ENCODE data around the gene CARHSP1. TPM values are rescaled to one million over a fixed set of nuclear protein-coding genes. Genes with fewer than 3 reads are reported as not detected.

Gene CARHSP1
- total and polyA plus RNA-seq, 9 of the 15 experiments (the other 6 are each of a cell fraction or from before 2014, with no cell fraction given) = 5.8 to 114 (median 41.1) TPM

GRCh38 chr16:8910811-8911210 lies 42.0 kb upstream of the CARHSP1 start (continued):
- no peak for TF ChIP-seq MEF2A (IDR thresholded peaks at IDR 0.05; ENCODE audit: control insufficient read depth, low read depth, low read length)
- TF ChIP-seq STAT6 (CRISPR knock-in tag; IDR thresholded peaks at IDR 0.05) = no peak
- no peak for TF ChIP-seq DMBX1 (CRISPR knock-in tag; IDR thresholded peaks at IDR 0.05; ENCODE audit: borderline replicate concordance)
- no peak for TF ChIP-seq NR0B1 (IDR thresholded peaks at IDR 0.05; ENCODE audit: partially characterized antibody)

GRCh38 chr16:8908810-8909468 lies 40.1 kb upstream of the CARHSP1 start:
- FAIRE-seq = no peak
- no peak overlapping the region for H3K27ac ChIP-seq (ENCODE audit: extremely low read depth, low read depth, low read length)
- intact Hi-C loops (cut with micrococcal nuclease) (loop anchor here (5.0 kb wide), 1 partner anchor 98 kb away; no protein-coding TSS in a partner anchor), in situ Hi-C loops (cut with MboI) (no loop called here)
- POLR2A ChIA-PET = interaction anchor here (0.6 to 1.0 kb wide), 2 partner anchors 15 to 41 kb away, joined by 4 to 5 read pairs; no protein-coding TSS in a partner anchor
- H3K9me1 ChIP-seq (ENCODE audit: control insufficient read depth, insufficient read depth, low read length) = no peaks in the 10 kb centered on the region
- no peak overlapping the region for H3K4me3 ChIP-seq
- H2AFZ ChIP-seq (ENCODE audit: low read depth, low read length) = no peak overlapping the region
- H4K20me1 ChIP-seq (replicated peaks; ENCODE audit: control insufficient read depth, insufficient read depth, low read length) = peaks cover 3% of the 10 kb centered on the region; the same call in 1 of the 2 replicates
- no peaks in the 10 kb centered on the region for H3K9me3 ChIP-seq (replicated peaks; ENCODE audit: control insufficient read depth, insufficient read depth, low read depth, low read length)
- CTCF ChIA-PET (ENCODE audit: low intra/inter-chr PET ratio) = no interaction called here
- peaks cover 89% of the 10 kb centered on the region for H3K36me3 ChIP-seq (ENCODE audit: control insufficient read depth, insufficient read depth, low read length)
- no peak for DNase-seq (ENCODE audit: extremely low read depth in 1 of 4, low spot score in 3 of 4)
- no TSS peak for BruUV-seq (replicated peaks)
- ATAC-seq = no peak
- WGBS (ENCODE audit: insufficient coverage, low coverage, missing lambda C conversion rate) = 65% methylated on average over 8 of the region's 8 CpGs
- 0 out of 3 replicates have a peak, but pooled peaks cover 4% of the 10 kb centered on the region for H3K79me2 ChIP-seq (ENCODE audit: control insufficient read depth, insufficient read depth, low read length)
- H3K4me1 ChIP-seq (replicated peaks in 1 of 2; ENCODE audit: control insufficient read depth in 2 of 2, insufficient read depth in 2 of 2, low read length in 2 of 2) = no peaks in the 10 kb centered on the region
- no peak overlapping the region for H3K9ac ChIP-seq (ENCODE audit: insufficient read depth in 1 of 2, low read depth in 2 of 2, low read length in 2 of 2)
- no peak overlapping the region for H3K4me2 ChIP-seq (ENCODE audit: insufficient read depth, low read length)
- no peaks in the 10 kb centered on the region for H3K27me3 ChIP-seq (ENCODE audit: control insufficient read depth in 2 of 2, insufficient read depth in 2 of 2, low read length in 2 of 2)
- peak; percentile 62 for TF ChIP-seq MAFG (tag; conservative IDR thresholded peaks at IDR 0.05)
- TF ChIP-seq C11orf30 (IDR thresholded peaks at IDR 0.05; ENCODE audit: low read depth) = peak; percentile 82
- peak; percentile 46 for TF ChIP-seq MEIS2 (IDR thresholded peaks at IDR 0.05; ENCODE audit: partially characterized antibody)
- 0 out of 2 replicates have a peak, but pooled peaks have one; percentile 24 for TF ChIP-seq LEF1 (IDR thresholded peaks at IDR 0.05)
- peak; percentile 68; the same call in 1 of the 2 replicates for TF ChIP-seq MAFF (IDR thresholded peaks at IDR 0.05; ENCODE audit: low read length)
- TF ChIP-seq NFE2 (IDR thresholded peaks at IDR 0.05; ENCODE audit: low read depth) = 0 out of 2 replicates have a peak, but pooled peaks have one; percentile 20
- TF ChIP-seq MEF2D (tag; conservative IDR thresholded peaks at IDR 0.05; ENCODE audit: low read depth) = no peak
- peak; percentile 86 for TF ChIP-seq ZNF316 (IDR thresholded peaks at IDR 0.05)
- TF ChIP-seq TRIM24 (IDR thresholded peaks at IDR 0.05) = no peak
- TF ChIP-seq MAFK (IDR thresholded peaks at IDR 0.05; ENCODE audit: low read length) = peak; percentile 72
- TF ChIP-seq FOXA3 (CRISPR knock-in tag; conservative IDR thresholded peaks at IDR 0.05 in 1 of 2, IDR thresholded peaks at IDR 0.05 in 1 of 2) = 0 out of 4 replicates have a peak, but pooled peaks of 1 of the 2 experiments have one; percentile 14
- TF ChIP-seq SMARCA5 (IDR thresholded peaks at IDR 0.05) = no peak

Measured in K562 (cell line).